Activated CD4-positive, alpha-beta T cell treated with anti-CD3 and anti-CD28 coated beads, Interleukin-2, amount 50 U/mL, for 24 hours (primary cell): ENCODE measurements around the gene DDX28.
"Not testable (repeated sequence)": the region's sequence is repeated elsewhere in the genome, so short reads cannot be mapped to it uniquely, and the experiment has no call there.

Experiments
- DNase-seq, 2 donors: peaks; one replicate each; pipeline ENCODE4 v3.0.0-alpha.2; 2020; ENCODE audit warnings: low read depth in 1 of 2, low spot score in 1 of 2

Gene DDX28

GRCh38 chr16:68037841-68038597 is 15.0 kb upstream of the DDX28 start:
- DNase-seq: no peak

GRCh38 chr16:68035227-68035626 is 12.2 kb upstream of the DDX28 start:
- DNase-seq: no peak

GRCh38 chr16:68033101-68033500 is 10.1 kb upstream of the DDX28 start:
- no peak for DNase-seq

- DNase-seq: no peak
Measured at GRCh38 chr16:68031951-68032350, 8.9 kb upstream of the DDX28 start.

GRCh38 chr16:68030108-68030507 is 7.1 kb upstream of the DDX28 start:
- DNase-seq: not testable (repeated sequence)

GRCh38 chr16:68028996-68029395 is 6.0 kb upstream of the DDX28 start:
- no peak for DNase-seq

- DNase-seq: no peak
Measured at GRCh38 chr16:68022278-68022727, 729 bp downstream of the DDX28 start.

GRCh38 chr16:68021490-68021889 is 1.5 kb downstream of the DDX28 start:
- DNase-seq: no peak

- DNase-seq: no peak
Measured at GRCh38 chr16:68019167-68019680, 3.8 kb downstream of the DDX28 start.

- DNase-seq: no peak
Measured at GRCh38 chr16:68015681-68016080, 7.4 kb downstream of the DDX28 start, which contains the start of gene DPEP2NB. DPEP2NB (minus strand) TSS chr16:68015911; CDS start chr16:68015770, 141 bp downstream.

GRCh38 chr16:68013440-68013839 is 9.6 kb downstream of the DDX28 start:
- no peak for DNase-seq

- not testable (repeated sequence) for DNase-seq
Measured at GRCh38 chr16:68009872-68010271, 13.2 kb downstream of the DDX28 start.

GRCh38 chr16:68009157-68009735 is 13.8 kb downstream of the DDX28 start:
- no peak for DNase-seq

- no peak for DNase-seq
Measured at GRCh38 chr16:68005786-68006286, 17.2 kb downstream of the DDX28 start.

GRCh38 chr16:68005211-68005610 is 17.8 kb downstream of the DDX28 start:
- no peak for DNase-seq

GRCh38 chr16:68003031-68003430 is 20.0 kb downstream of the DDX28 start:
- no peak for DNase-seq

GRCh38 chr16:68000450-68000849 is 22.6 kb downstream of the DDX28 start:
- DNase-seq: no peak

- DNase-seq: no peak
Measured at GRCh38 chr16:67999985-68000384, 23.0 kb downstream of the DDX28 start.

- DNase-seq: not testable (repeated sequence)
Measured at GRCh38 chr16:67998779-67999688, 24.0 kb downstream of the DDX28 start, which contains the start of gene DPEP2. DPEP2 (minus strand) TSS chr16:67999484; CDS start chr16:67993212, 6,272 bp downstream.

- not testable (repeated sequence) for DNase-seq
Measured at GRCh38 chr16:67998231-67998778, 24.7 kb downstream of the DDX28 start.

- no peak for DNase-seq
Measured at GRCh38 chr16:67996666-67997065, 26.4 kb downstream of the DDX28 start.
